K562 (cell line): Measurements from ENCODE around the gene RSPH6A. TPM values are rescaled to one million over a fixed set of nuclear protein-coding genes. Genes with fewer than 3 reads are reported as not detected.

Experiments used
- ATF1 ChIP-seq, 2 experiments: fragments of 450-650 bp in 1 of 2; IDR thresholded peaks; 2 replicates each; pipeline ENCODE4 v1.6.1; 2016; ENCODE audit warnings: missing compliant biosample characterization in 1 of 2, missing genetic modification characterization in 1 of 2
- ATF4 ChIP-seq: fragments of 450-650 bp; formaldehyde crosslinking; IDR thresholded peaks from 2 replicates; pipeline ENCODE4 v1.4.0; 2022; ENCODE audit warnings: mild to moderate bottlenecking, moderate library complexity
- CCNT2 ChIP-seq: IDR thresholded peaks from 2 replicates; pipeline ENCODE4 v1.6.1; 2011; ENCODE audit warnings: borderline replicate concordance, low read depth, mild to moderate bottlenecking, moderate library complexity, mixed read lengths, low read length; ENCODE audit not compliant: insufficient read length; ENCODE audit errors: extremely low read depth
- CHD4 ChIP-seq: fragments of 200-600 bp; sonication (generic); IDR thresholded peaks from 3 replicates; pipeline ENCODE4 v1.6.1; 2012; ENCODE audit warnings: low read depth, mild to moderate bottlenecking, mixed read lengths, low read length, inconsistent platforms; ENCODE audit not compliant: insufficient read depth, insufficient replicate concordance, poor library complexity, severe bottlenecking
- CREB1 ChIP-seq, 2 experiments: sonication (generic) in 1 of 2; formaldehyde crosslinking in 1 of 2; IDR thresholded peaks; 2 replicates each; pipeline versions ENCODE4 v1.6.1 to v1.8.0; 2012 to 2022; ENCODE audit warnings: inconsistent platforms in 1 of 2, mild to moderate bottlenecking in 1 of 2, missing genetic modification reagents in 1 of 2, moderate library complexity in 1 of 2
- CREBBP ChIP-seq: IDR thresholded peaks from one replicate; pipeline ENCODE4 v1.6.1; 2012; ENCODE audit warnings: low read depth, mild to moderate bottlenecking, control low read depth, inconsistent platforms, low read length
- ELF2 ChIP-seq: fragments of 250-450 bp; sonication (Bioruptor Pico); IDR thresholded peaks from 2 replicates; pipeline ENCODE4 v1.5.0; 2021; ENCODE audit warnings: mild to moderate bottlenecking
- ERF ChIP-seq: fragments of 450-650 bp; formaldehyde crosslinking; IDR thresholded peaks from 2 replicates; pipeline ENCODE4 v1.4.0; 2020; ENCODE audit warnings: mild to moderate bottlenecking, mixed read lengths
- HEY1 ChIP-seq: fragments of 250-450 bp; sonication (Bioruptor Pico); IDR thresholded peaks from 2 replicates; pipeline ENCODE4 v1.5.0; 2020; ENCODE audit warnings: mild to moderate bottlenecking, moderate library complexity, borderline replicate concordance
- MIER1 ChIP-seq: fragments of 450-650 bp; IDR thresholded peaks from 2 replicates; pipeline ENCODE4 v1.6.1; 2016; ENCODE audit warnings: antibody characterized with exemption, mild to moderate bottlenecking, low read depth
- SNIP1 ChIP-seq: fragments of 450-650 bp; IDR thresholded peaks from 2 replicates; pipeline ENCODE4 v1.7.1; 2017; ENCODE audit warnings: low read depth, mild to moderate bottlenecking
- ZNF639 ChIP-seq, 2 experiments: fragments of 200-800 bp in 1 of 2; sonication (Bioruptor generic) in 1 of 2; sonication (generic) in 1 of 2; formaldehyde crosslinking in 1 of 2; IDR thresholded peaks in 1 of 2; conservative IDR thresholded peaks in 1 of 2; 2 replicates each; pipeline versions ENCODE4 v1.5.0 to v1.6.1; 2016 to 2020; ENCODE audit warnings: missing compliant biosample characterization in 1 of 2, missing genetic modification characterization in 1 of 2, missing genetic modification reagents in 1 of 2
- polyA plus RNA-seq, 8 experiments: library from polyadenylated mRNA; depleted of rRNA in 4 of 8; stranded (reverse) in 5 of 8; unstranded in 3 of 8; fragments of >200 nt; fragmentation: Nextera tagmentation in 2 of 8; fragmentation: Illumina TruSeq in 1 of 8; extraction: Ambion mirVana in 2 of 8; extraction: Trizol in 1 of 8; gene quantifications; 2 replicates each; pipeline versions ENCODE4 v1.2.1 to v1.2.3, GENCODE V29; 2011 to 2014; ENCODE audit warnings: inconsistent platforms in 1 of 8, missing spikeins in 1 of 8
- total RNA-seq, 7 experiments: library from RNA; depleted of rRNA in 6 of 7; stranded (reverse); fragments of >200 nt in 6 of 7; fragmentation: Illumina TruSeq in 2 of 7; extraction: Trizol in 2 of 7; gene quantifications; 2 replicates each; pipeline versions ENCODE4 v1.2.1 to v1.2.3, GENCODE V29; 2011 to 2021; ENCODE audit warnings: low replicate concordance in 1 of 7
- TF ChIP-seq, protein P1 (sequence below): sonication (generic); formaldehyde crosslinking; IDR thresholded peaks from 2 replicates; pipeline ENCODE4 v1.8.0; 2022; ENCODE audit warnings: mild to moderate bottlenecking, missing genetic modification reagents
- TF ChIP-seq, protein P2 (sequence below): sonication (generic); formaldehyde crosslinking; IDR thresholded peaks from 2 replicates; pipeline ENCODE4 v1.8.0; 2022; ENCODE audit warnings: missing genetic modification reagents, mild to moderate bottlenecking, borderline replicate concordance

The RSPH6A gene
- total and polyA plus RNA-seq, 9 of the 15 experiments (the other 6 are each of a cell fraction or from before 2014, with no cell fraction given), result 0.03 to 0.15 (median 0.07) TPM; not detected in 5

DNA sequence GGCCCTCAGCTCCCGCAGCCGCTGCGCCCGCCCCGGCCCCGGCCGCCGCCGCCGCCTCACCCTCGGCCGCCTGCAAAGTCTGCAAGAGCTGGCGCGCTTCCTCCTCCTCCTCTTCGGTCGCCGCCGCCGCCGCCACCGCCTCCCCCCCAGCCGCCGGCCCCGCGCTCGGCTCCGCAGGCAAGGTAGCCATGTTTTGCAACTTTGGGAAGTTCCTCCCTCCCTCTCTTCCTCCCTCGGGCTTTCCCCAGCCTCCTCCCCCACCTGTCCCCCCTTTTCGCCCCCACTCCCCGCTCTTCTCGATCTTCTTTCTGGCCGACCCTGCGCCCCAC is 46.5 kb downstream of the RSPH6A start (continued):
- TF ChIP-seq MIER1, result no peak
- TF ChIP-seq CCNT2, result peak; percentile 28
- no peak for TF ChIP-seq ZNF639 (CRISPR knock-in tag; conservative IDR thresholded peaks at IDR 0.05 in 1 of 2, IDR thresholded peaks at IDR 0.05 in 1 of 2)
- TF ChIP-seq ELF2 (CRISPR knock-in tag), result no peak
- TF ChIP-seq CREB1 (IDR thresholded peaks at IDR 0.05), result no peak
- no peak for TF ChIP-seq CREB1 (CRISPR knock-in tag; IDR thresholded peaks at IDR 0.05)
- no peak for TF ChIP-seq HEY1
- no peak for TF ChIP-seq SNIP1
- no peak for TF ChIP-seq CREBBP
- TF ChIP-seq, protein P1, sequence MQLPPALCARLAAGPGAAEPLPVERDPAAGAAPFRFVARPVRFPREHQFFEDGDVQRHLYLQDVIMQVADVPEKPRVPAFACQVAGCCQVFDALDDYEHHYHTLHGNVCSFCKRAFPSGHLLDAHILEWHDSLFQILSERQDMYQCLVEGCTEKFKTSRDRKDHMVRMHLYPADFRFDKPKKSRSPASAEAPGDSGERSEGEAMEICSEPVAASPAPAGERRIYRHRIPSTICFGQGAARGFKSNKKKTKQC (CRISPR knock-in tag), result no peak
- no peak for TF ChIP-seq CHD4
- no peak for TF ChIP-seq ATF4 (CRISPR knock-in tag)
- TF ChIP-seq, protein P2, sequence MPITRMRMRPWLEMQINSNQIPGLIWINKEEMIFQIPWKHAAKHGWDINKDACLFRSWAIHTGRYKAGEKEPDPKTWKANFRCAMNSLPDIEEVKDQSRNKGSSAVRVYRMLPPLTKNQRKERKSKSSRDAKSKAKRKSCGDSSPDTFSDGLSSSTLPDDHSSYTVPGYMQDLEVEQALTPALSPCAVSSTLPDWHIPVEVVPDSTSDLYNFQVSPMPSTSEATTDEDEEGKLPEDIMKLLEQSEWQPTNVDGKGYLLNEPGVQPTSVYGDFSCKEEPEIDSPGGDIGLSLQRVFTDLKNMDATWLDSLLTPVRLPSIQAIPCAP (CRISPR knock-in tag), result no peak
- TF ChIP-seq ERF (CRISPR knock-in tag), result no peak
- no peak for TF ChIP-seq ATF1 (CRISPR knock-in tag; IDR thresholded peaks at IDR 0.05)
- no peak for TF ChIP-seq ATF1 (tag; IDR thresholded peaks at IDR 0.05)
